Measurements from ENCODE around the gene TMEM138.

GRCh38 chr11:61356706-61357105 lies 5.5 kb upstream of the TMEM138 start:
- TF ChIP-seq CTCF (conservative IDR thresholded peaks at IDR 0.05; ENCODE audit: low read length), result no peak
- no peak for TF ChIP-seq EZH2phosphoT487 (IDR thresholded peaks at IDR 0.05; ENCODE audit: borderline replicate concordance, low read depth, low read length)
